Middle frontal gyrus (tissue), 1 donor: ENCODE results near the gene UMPS.
"Not testable (repeated sequence)": the region's sequence is repeated elsewhere in the genome, so short reads cannot be mapped to it uniquely, and the experiment has no call there.

Experiments used
- DNase-seq: peaks from one replicate; pipeline ENCODE4 v3.0.0-alpha.2; 2015; ENCODE audit warnings: low spot score; ENCODE audit errors: extremely low spot score

UMPS gene

GRCh38 chr3:124779751-124780191 is 49.5 kb downstream of the UMPS start:
- DNase-seq: no peak

GRCh38 chr3:124780356-124780755 is 50.1 kb downstream of the UMPS start:
- DNase-seq: no peak

- DNase-seq: no peak
These were observed 50.7 kb downstream of the UMPS start for GRCh38 chr3:124780761-124781475.

- DNase-seq: no peak
These were observed 51.5 kb downstream of the UMPS start for GRCh38 chr3:124781476-124782376.

DNA sequence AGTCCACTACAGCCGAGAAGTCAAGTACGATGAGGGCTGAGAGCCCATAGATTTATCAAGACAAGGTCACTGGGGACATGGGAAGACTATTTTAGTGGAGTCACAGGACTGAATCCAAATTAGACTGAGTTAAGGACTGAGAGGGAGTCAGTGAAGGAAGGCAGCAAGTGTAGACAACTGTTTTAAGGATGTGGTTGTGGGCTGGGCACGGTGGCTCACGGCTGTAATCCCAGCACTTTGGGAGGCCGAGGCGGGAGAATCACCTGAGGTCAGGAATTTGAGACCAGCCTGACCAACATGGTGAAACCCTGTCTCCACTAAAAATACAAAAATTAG is 52.1 kb downstream of the UMPS start:
- DNase-seq: not testable (repeated sequence)

DNA sequence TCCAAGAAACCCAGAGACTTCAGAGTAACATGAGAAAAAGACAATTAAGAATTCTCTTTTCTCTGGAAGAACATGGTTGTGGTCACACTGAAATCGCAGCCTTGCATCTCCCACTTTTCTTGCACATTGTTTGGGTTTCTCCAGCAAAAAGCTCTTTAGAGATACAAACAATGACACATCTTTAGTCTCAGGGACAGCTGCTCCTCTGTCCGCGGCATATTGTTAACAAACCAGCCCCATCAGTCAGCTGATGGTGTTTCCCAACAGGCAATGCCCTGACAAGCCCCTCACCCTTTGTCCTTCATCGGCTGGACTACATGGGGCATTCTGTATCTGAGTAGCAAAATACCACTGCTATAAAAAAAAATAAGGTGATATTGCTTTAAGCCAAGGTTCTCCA is 53.4 kb downstream of the UMPS start:
- DNase-seq: no peak

- DNase-seq: no peak
These were observed 54.6 kb downstream of the UMPS start for GRCh38 chr3:124784686-124785382.

DNA sequence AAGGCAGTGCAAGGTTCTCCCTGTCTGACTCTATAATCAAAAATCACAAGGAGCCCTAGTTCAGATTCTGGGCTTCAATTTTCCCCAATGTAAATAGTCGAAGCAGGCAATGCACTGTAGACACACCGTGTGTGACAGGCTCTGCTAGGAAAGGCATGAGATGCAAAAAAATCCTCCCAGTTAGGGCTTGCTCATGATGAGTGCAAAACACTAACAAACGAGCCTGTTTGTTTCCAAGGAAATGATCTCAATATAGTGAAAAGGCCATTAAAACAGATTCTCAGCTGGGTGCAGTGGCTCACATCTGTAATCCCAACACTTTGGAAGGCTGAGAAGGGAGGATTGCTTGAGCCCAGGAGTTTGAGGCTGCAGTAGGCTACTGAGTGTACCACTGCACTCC is 55.7 kb downstream of the UMPS start:
- DNase-seq: no peak

- no peak for DNase-seq
These were observed 56.4 kb downstream of the UMPS start for GRCh38 chr3:124786511-124787241.

GRCh38 chr3:124787476-124788195 is 57.4 kb downstream of the UMPS start:
- DNase-seq: no peak

DNA sequence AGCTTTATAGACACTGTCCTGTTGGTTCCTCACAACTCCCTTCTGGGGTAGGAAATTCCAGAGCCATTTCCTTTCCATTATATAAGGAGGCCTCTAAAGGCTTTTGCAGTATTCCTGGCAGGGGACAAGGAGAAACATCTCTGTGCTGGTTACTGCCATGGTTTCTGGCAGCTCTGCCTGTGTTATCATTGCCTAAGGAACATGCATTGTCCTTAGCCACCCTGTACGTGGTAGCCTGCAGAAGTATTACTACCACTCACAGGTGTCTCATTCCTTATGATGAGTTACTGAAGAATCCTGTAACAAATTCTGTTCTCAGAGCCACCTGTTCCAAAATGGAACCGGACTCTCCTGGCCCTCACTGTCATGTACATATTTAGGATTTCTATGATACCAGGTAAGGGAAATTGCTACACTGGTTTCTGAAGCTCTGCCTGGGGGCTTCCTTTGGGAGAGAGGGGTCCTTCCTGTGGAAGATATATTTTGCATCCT is 58.0 kb downstream of the UMPS start:
- DNase-seq: no peak

GRCh38 chr3:124789103-124789502 is 58.9 kb downstream of the UMPS start:
- DNase-seq: not testable (repeated sequence)

- DNase-seq: no peak
These were observed 60.9 kb downstream of the UMPS start for GRCh38 chr3:124791142-124791541.

GRCh38 chr3:124791639-124792151 is 61.4 kb downstream of the UMPS start:
- no peak for DNase-seq

DNA sequence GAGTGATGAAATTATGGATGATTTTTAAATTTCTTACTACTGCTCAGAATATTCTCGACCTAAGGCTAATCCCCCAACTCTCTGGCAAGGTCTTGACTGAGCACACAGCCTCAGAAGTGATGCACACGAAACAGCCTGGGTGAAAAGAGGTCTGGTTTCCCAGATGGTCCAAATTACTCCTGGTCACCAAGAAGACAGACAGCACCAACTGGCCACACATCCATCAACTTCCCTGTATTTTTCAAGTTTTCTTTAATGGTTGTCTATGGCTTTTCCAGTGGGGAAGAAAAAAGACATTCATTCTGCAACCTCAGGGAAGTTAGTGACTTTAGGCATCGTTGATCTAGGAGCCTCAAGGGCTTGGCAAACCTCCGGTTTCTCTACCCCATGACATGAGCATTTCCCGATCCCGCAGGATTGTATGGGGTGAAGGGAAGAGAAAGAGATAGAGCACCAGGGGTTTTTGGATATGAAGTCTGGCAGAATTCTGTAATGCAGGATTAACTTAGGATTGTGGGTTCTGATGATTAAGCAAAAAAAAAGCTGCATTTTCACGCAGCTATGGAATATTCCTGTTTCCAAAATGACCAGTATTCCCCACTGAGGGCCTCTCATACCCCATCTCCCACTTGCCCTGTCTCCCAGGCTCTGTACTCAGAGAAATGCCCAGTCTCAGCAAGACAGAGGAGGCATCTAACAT is 62.2 kb downstream of the UMPS start:
- DNase-seq: no peak

DNA sequence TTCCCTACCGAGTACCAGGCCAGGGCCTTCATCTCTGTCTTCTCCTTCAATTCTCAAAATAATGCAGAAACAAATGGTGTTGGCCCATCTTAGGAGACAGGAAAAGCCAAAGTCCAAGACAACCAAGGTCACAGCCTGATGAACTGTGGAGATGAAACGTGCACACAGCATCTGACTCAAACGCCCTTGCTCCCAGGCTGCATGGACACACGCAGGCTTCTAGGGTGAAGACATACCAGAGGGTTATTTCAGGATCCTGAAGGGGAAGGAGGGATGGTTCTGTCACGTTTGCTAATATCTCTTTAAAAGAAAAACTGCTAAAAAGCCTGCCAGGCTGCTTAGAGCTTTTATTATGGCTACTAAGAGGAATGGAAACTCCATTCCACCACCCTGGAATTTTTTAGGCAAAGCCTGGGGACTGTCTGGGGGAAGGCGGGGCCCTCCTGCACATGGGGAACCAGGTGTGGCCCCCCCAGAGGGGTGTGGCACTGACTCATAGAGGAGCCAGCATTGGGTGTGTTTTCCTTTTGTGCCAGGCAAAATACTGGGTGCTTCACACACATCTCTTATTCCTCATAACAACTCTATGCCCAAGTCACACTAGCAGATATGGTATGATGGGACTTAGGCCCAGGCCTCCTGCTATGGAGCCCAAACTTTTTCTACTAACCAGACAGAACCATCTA is 62.9 kb downstream of the UMPS start:
- no peak for DNase-seq

- DNase-seq: no peak
These were observed 66.2 kb downstream of the UMPS start for GRCh38 chr3:124796477-124796876.

- no peak for DNase-seq
These were observed 67.2 kb downstream of the UMPS start for GRCh38 chr3:124797426-124797945.
